BLaER1 (cell line): ENCODE measurements around the gene MAPK7.

Source experiments
- H3K27ac ChIP-seq: shearing (Covaris generic); formaldehyde crosslinking; 2 replicates; pipeline ENCODE4 v1.8.1; 2022
- H3K27me3 ChIP-seq: shearing (Covaris generic); formaldehyde crosslinking; 2 replicates; pipeline ENCODE4 v1.8.1; 2022
- H3K36me3 ChIP-seq: shearing (Covaris generic); formaldehyde crosslinking; 2 replicates; pipeline ENCODE4 v1.8.1; 2022
- H3K4me1 ChIP-seq: shearing (Covaris generic); formaldehyde crosslinking; 2 replicates; pipeline ENCODE4 v1.8.1; 2022
- H3K4me2 ChIP-seq: shearing (Covaris generic); formaldehyde crosslinking; 2 replicates; pipeline ENCODE4 v1.8.1; 2022
- H3K4me3 ChIP-seq: shearing (Covaris generic); formaldehyde crosslinking; 2 replicates; pipeline ENCODE4 v1.8.1; 2022
- H3K9ac ChIP-seq: shearing (Covaris generic); formaldehyde crosslinking; 2 replicates; pipeline ENCODE4 v1.8.1; 2022
- H3K9me3 ChIP-seq: shearing (Covaris generic); formaldehyde crosslinking; 2 replicates; pipeline ENCODE4 v1.8.1; 2022
- H4K20me1 ChIP-seq: shearing (Covaris generic); formaldehyde crosslinking; 2 replicates; pipeline ENCODE4 v1.8.1; 2022
- Cebpa-rat ChIP-seq: shearing (Covaris generic); IDR thresholded peaks from 2 replicates; pipeline ENCODE4 v1.8.1; 2022

Gene MAPK7

GRCh38 chr17:19362277-19363113 is 15.8 kb upstream of the MAPK7 start, which contains the start of gene B9D1:
TSS of gene B9D1 (minus strand) at chr17:19362723. CDS start at chr17:19362569, 154 bp downstream.
- TF ChIP-seq Cebpa-rat, result no peak
- Histone ChIP-seq H3K27me3 (0 out of 2 replicates have a peak, but pooled peaks cover 11% of the 10 kb centered on the region), H3K27ac (0 out of 2 replicates have a peak within 1 kb of the TSS, but pooled peaks have one; percentile 18), H3K4me2 (peak within 1 kb of the TSS; percentile 93), H3K4me1 (peaks cover 13% of the 10 kb centered on the region), H3K4me3 (peak within 1 kb of the TSS; percentile 74), H3K9ac (peak within 1 kb of the TSS; percentile 67), H3K36me3 (no peaks in the 10 kb centered on the region), H3K9me3 (no peaks in the 10 kb centered on the region), H4K20me1 (peaks cover 11% of the 10 kb centered on the region; the same call in 1 of the 2 replicates)

- no peak overlapping the region for H3K27ac ChIP-seq
- H3K4me2 ChIP-seq, result peak overlapping the region; percentile 93
- no peak overlapping the region for H3K9ac ChIP-seq
- TF ChIP-seq Cebpa-rat, result no peak
- H3K36me3 ChIP-seq, result no peaks in the 10 kb centered on the region
- peak overlapping the region; percentile 74 for H3K4me3 ChIP-seq
- H3K9me3 ChIP-seq, result no peaks in the 10 kb centered on the region
- H3K4me1 ChIP-seq, result peaks cover 13% of the 10 kb centered on the region
- H3K27me3 ChIP-seq, result 0 out of 2 replicates have a peak, but pooled peaks cover 11% of the 10 kb centered on the region
- peaks cover 17% of the 10 kb centered on the region; the same call in 1 of the 2 replicates for H4K20me1 ChIP-seq
Observed at GRCh38 chr17:19363114-19363438, 15.2 kb upstream of the MAPK7 start.

- Histone ChIP-seq H3K27ac (no peak overlapping the region), H4K20me1 (peaks cover 19% of the 10 kb centered on the region; the same call in 1 of the 2 replicates), H3K9me3 (no peaks in the 10 kb centered on the region), H3K36me3 (no peaks in the 10 kb centered on the region), H3K9ac (no peak overlapping the region), H3K4me2 (peak overlapping the region; percentile 93), H3K27me3 (0 out of 2 replicates have a peak, but pooled peaks cover 11% of the 10 kb centered on the region), H3K4me1 (peaks cover 13% of the 10 kb centered on the region), H3K4me3 (peak overlapping the region; percentile 74)
- no peak for TF ChIP-seq Cebpa-rat
Observed at GRCh38 chr17:19363460-19364035, 14.8 kb upstream of the MAPK7 start.

DNA sequence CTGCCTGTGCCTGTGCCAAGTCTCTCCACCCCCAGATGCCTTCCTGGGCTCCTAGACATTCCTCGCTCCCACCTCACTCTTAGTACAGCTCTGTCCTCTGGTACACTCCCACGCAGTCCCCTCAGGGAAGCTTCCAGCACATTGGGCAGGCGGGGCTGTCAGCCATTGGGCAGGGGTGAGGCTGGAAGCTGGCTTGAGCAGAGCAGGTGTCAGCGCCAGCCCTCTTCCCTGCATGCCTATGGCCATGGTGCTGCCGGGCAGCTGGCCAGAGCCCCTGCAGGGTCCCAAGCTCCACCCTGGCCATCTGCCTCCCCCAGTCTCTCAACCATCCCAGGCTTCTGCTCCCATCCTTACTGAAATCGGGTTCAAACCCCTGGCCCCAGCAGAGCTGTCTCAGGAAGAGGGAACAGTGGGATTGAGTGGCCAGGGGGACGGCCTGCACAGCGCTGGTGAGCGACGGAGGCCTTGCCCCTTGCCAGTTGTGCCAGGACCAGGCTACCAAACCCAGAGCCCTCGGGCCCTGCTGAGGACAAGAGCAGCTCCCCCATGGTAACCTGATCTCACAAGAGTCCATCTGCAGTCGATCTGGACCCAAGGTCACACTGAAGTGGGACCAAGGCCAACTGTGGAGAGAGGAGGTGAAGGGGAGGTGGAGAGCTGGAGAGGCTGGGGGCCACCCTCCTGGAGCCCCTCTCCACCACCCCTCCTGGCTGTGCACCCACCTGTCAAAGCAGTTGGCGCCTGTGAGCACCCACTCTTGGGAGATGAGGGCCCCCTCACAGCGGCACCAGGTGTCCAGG is 13.4 kb upstream of the MAPK7 start:
- Histone ChIP-seq H3K4me2 (no peak overlapping the region), H4K20me1 (peaks cover 29% of the 10 kb centered on the region), H3K4me3 (no peak overlapping the region), H3K36me3 (no peaks in the 10 kb centered on the region), H3K9ac (no peak overlapping the region), H3K27me3 (0 out of 2 replicates have a peak, but pooled peaks cover 11% of the 10 kb centered on the region), H3K27ac (no peak overlapping the region), H3K9me3 (no peaks in the 10 kb centered on the region), H3K4me1 (peaks cover 20% of the 10 kb centered on the region)
- TF ChIP-seq Cebpa-rat, result no peak

DNA sequence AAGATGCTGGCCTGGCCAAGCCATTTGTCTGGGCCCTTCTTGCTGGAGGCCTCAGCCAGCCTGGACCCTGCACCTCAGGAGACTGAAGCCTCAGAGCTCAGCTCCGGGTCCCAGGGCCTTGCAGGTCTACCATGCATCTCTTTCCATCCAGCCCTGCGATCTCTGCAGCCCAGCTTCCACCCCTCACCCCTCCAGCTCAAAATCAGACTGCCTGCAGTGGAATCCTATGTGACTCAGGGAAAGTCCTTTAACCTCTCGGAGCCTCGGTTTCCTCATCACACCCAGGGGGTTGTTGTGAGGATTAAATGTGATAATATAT is 12.8 kb upstream of the MAPK7 start:
- TF ChIP-seq Cebpa-rat, result no peak
- Histone ChIP-seq H3K27me3 (0 out of 2 replicates have a peak, but pooled peaks cover 11% of the 10 kb centered on the region), H3K36me3 (no peaks in the 10 kb centered on the region), H3K4me2 (no peak overlapping the region), H4K20me1 (peaks cover 34% of the 10 kb centered on the region), H3K4me3 (no peak overlapping the region), H3K4me1 (peaks cover 25% of the 10 kb centered on the region), H3K9me3 (no peaks in the 10 kb centered on the region), H3K9ac (no peak overlapping the region), H3K27ac (no peak overlapping the region)

- H3K36me3 ChIP-seq, result no peaks in the 10 kb centered on the region
- no peak overlapping the region for H3K27ac ChIP-seq
- H3K9ac ChIP-seq, result no peak overlapping the region
- peaks cover 40% of the 10 kb centered on the region for H4K20me1 ChIP-seq
- peaks cover 31% of the 10 kb centered on the region for H3K4me1 ChIP-seq
- H3K4me3 ChIP-seq, result no peak overlapping the region
- H3K4me2 ChIP-seq, result no peak overlapping the region
- TF ChIP-seq Cebpa-rat, result no peak
- 0 out of 2 replicates have a peak, but pooled peaks cover 11% of the 10 kb centered on the region for H3K27me3 ChIP-seq
- H3K9me3 ChIP-seq, result no peaks in the 10 kb centered on the region
Observed at GRCh38 chr17:19365833-19366636, 12.3 kb upstream of the MAPK7 start.

- H4K20me1 ChIP-seq, result peaks cover 46% of the 10 kb centered on the region
- TF ChIP-seq Cebpa-rat, result no peak
Observed at GRCh38 chr17:19366637-19366972, 11.7 kb upstream of the MAPK7 start.

DNA sequence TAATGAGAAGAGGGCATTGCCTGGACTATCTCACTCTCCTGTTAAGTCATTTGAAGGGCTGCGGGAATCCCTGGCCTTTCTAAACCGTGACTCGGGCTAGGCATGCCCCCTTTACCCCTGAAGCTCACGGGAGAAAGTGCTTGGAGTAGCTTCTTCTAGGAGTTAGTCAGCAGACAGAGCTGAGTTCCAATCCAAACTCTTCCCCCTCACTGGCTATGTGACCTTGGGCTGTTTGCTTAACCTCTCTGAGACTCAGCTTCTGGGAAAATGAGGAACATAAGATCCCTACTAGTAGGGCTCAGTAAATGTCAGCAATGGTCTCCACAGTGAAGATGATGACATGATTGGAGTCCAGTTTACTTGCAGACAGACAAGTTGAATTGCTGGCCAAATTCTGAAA is 10.1 kb upstream of the MAPK7 start:
- Histone ChIP-seq H3K4me1 (peaks cover 37% of the 10 kb centered on the region), H3K27ac (no peak overlapping the region), H3K4me2 (no peak overlapping the region), H3K4me3 (no peak overlapping the region), H3K9ac (no peak overlapping the region), H3K36me3 (no peaks in the 10 kb centered on the region), H4K20me1 (peaks cover 59% of the 10 kb centered on the region), H3K9me3 (no peaks in the 10 kb centered on the region), H3K27me3 (0 out of 2 replicates have a peak, but pooled peaks cover 9% of the 10 kb centered on the region)
- TF ChIP-seq Cebpa-rat, result no peak

More at GRCh38 chr17:19366637-19366972, 11.7 kb upstream of the MAPK7 start:
- Histone ChIP-seq H3K27me3 (0 out of 2 replicates have a peak, but pooled peaks cover 11% of the 10 kb centered on the region), H3K4me2 (no peak overlapping the region), H3K4me1 (peaks cover 37% of the 10 kb centered on the region), H3K36me3 (no peaks in the 10 kb centered on the region), H3K9me3 (no peaks in the 10 kb centered on the region), H3K9ac (no peak overlapping the region), H3K27ac (no peak overlapping the region), H3K4me3 (no peak overlapping the region)
